HepG2 (cell line): Measurements from ENCODE around the gene KAT2A. TPM values are rescaled to one million over a fixed set of nuclear protein-coding genes. Genes with fewer than 3 reads are reported as not detected.

Source experiments
- ELF3 ChIP-seq: IDR thresholded peaks from 2 replicates; pipeline ENCODE4 v1.6.1; 2016; ENCODE audit warnings: missing genetic modification reagents, missing compliant biosample characterization
- HDAC1 ChIP-seq: sonication (generic); formaldehyde crosslinking; IDR thresholded peaks from 2 replicates; pipeline ENCODE4 v1.5.1; 2020; ENCODE audit warnings: mild to moderate bottlenecking, missing genetic modification reagents
- HMGA1 ChIP-seq: sonication (generic); formaldehyde crosslinking; conservative IDR thresholded peaks from 2 replicates; pipeline ENCODE4 v1.4.0; 2020; ENCODE audit warnings: missing genetic modification reagents
- JARID2 ChIP-seq: sonication (generic); formaldehyde crosslinking; IDR thresholded peaks from 2 replicates; pipeline ENCODE4 v1.8.1; 2023; ENCODE audit warnings: missing genetic modification reagents, inconsistent platforms; ENCODE audit not compliant: insufficient replicate concordance
- POLR2A ChIP-seq, 2 experiments: IDR thresholded peaks; 2 replicates each; pipeline ENCODE4 v1.6.1; 2011; ENCODE audit warnings: low read depth in 2 of 2, low read length in 2 of 2, mild to moderate bottlenecking in 1 of 2, moderate library complexity in 1 of 2; ENCODE audit not compliant: insufficient read depth in 1 of 2
- RARG ChIP-seq: sonication (generic); formaldehyde crosslinking; IDR thresholded peaks from 2 replicates; pipeline ENCODE4 v1.4.0; 2020; ENCODE audit warnings: low read depth, mild to moderate bottlenecking, missing genetic modification reagents
- RFX3 ChIP-seq: IDR thresholded peaks from 2 replicates; pipeline ENCODE4 v1.6.1; 2016; ENCODE audit warnings: missing biosample characterization, missing genetic modification reagents
- SMC3 ChIP-seq: IDR thresholded peaks from 2 replicates; pipeline ENCODE4 v1.6.1; 2011; ENCODE audit warnings: low read length, improper control_type of control experiment
- TAF1 ChIP-seq: sonication (generic); formaldehyde crosslinking; IDR thresholded peaks from 2 replicates; pipeline ENCODE4 v1.4.0; 2020; ENCODE audit warnings: missing genetic modification reagents
- THAP11 ChIP-seq: IDR thresholded peaks from 2 replicates; pipeline ENCODE4 v1.6.1; 2016; ENCODE audit warnings: missing biosample characterization, missing genetic modification reagents
- ZNF143 ChIP-seq: sonication (generic); formaldehyde crosslinking; IDR thresholded peaks from 2 replicates; pipeline ENCODE4 v1.4.0; 2020; ENCODE audit warnings: missing genetic modification reagents
- ZNF317 ChIP-seq: sonication (generic); formaldehyde crosslinking; IDR thresholded peaks from 2 replicates; pipeline ENCODE4 v1.5.0; 2020; ENCODE audit warnings: mild to moderate bottlenecking, missing genetic modification reagents
- ZNF562 ChIP-seq: sonication (generic); formaldehyde crosslinking; IDR thresholded peaks from 2 replicates; pipeline ENCODE4 v1.8.0; 2022; ENCODE audit warnings: missing genetic modification reagents, borderline replicate concordance
- ZNF605 ChIP-seq: sonication (generic); formaldehyde crosslinking; IDR thresholded peaks from 2 replicates; pipeline ENCODE4 v1.8.0; 2022; ENCODE audit warnings: mild to moderate bottlenecking, missing genetic modification reagents
- ZNF670 ChIP-seq: sonication (generic); formaldehyde crosslinking; IDR thresholded peaks from 2 replicates; pipeline ENCODE4 v1.8.0; 2022; ENCODE audit warnings: mild to moderate bottlenecking, missing genetic modification reagents, borderline replicate concordance
- ZNF713 ChIP-seq: sonication (generic); formaldehyde crosslinking; IDR thresholded peaks from 2 replicates; pipeline ENCODE4 v1.4.0; 2020; ENCODE audit warnings: mild to moderate bottlenecking, missing genetic modification reagents
- polyA plus RNA-seq, 8 experiments: library from polyadenylated mRNA; depleted of rRNA in 3 of 8; stranded (reverse) in 7 of 8; unstranded in 1 of 8; fragments of >200 nt; fragmentation: Illumina TruSeq in 4 of 8; extraction: Trizol in 4 of 8; gene quantifications; 2 replicates each; pipeline versions ENCODE4 v1.2.1 to v1.2.3, GENCODE V29; 2011 to 2016; ENCODE audit warnings: low read depth in 4 of 8, missing spikeins in 1 of 8, mixed read lengths in 1 of 8; ENCODE audit not compliant: insufficient read depth in 1 of 8
- total RNA-seq, 5 experiments: library from RNA; depleted of rRNA; stranded (reverse); fragments of >200 nt; fragmentation: Illumina TruSeq; extraction: Trizol; gene quantifications; 2 replicates each; pipeline ENCODE4 v1.2.3, GENCODE V29; 2016; ENCODE audit warnings: low read depth in 1 of 5
- TF ChIP-seq, protein P1 (sequence below): sonication (generic); formaldehyde crosslinking; IDR thresholded peaks from 2 replicates; pipeline ENCODE4 v1.8.1; 2023; ENCODE audit warnings: missing genetic modification reagents, inconsistent platforms, borderline replicate concordance
- TF ChIP-seq, protein P2 (sequence below): sonication (generic); formaldehyde crosslinking; IDR thresholded peaks from 2 replicates; pipeline ENCODE4 v1.4.0; 2020; ENCODE audit warnings: missing genetic modification reagents, mild to moderate bottlenecking, borderline replicate concordance
- TF ChIP-seq, protein P3 (sequence below): sonication (generic); formaldehyde crosslinking; IDR thresholded peaks from 2 replicates; pipeline ENCODE4 v1.5.0; 2020; ENCODE audit warnings: mild to moderate bottlenecking, missing genetic modification reagents
- TF ChIP-seq, protein P4 (sequence below): sonication (generic); formaldehyde crosslinking; IDR thresholded peaks from 2 replicates; pipeline ENCODE4 v1.4.0; 2020; ENCODE audit warnings: missing genetic modification reagents

KAT2A gene
- total and polyA plus RNA-seq, 2 of the 13 experiments (the other 11 are each of a cell fraction or from before 2014, with no cell fraction given), result 29.1 to 90.4 TPM

DNA sequence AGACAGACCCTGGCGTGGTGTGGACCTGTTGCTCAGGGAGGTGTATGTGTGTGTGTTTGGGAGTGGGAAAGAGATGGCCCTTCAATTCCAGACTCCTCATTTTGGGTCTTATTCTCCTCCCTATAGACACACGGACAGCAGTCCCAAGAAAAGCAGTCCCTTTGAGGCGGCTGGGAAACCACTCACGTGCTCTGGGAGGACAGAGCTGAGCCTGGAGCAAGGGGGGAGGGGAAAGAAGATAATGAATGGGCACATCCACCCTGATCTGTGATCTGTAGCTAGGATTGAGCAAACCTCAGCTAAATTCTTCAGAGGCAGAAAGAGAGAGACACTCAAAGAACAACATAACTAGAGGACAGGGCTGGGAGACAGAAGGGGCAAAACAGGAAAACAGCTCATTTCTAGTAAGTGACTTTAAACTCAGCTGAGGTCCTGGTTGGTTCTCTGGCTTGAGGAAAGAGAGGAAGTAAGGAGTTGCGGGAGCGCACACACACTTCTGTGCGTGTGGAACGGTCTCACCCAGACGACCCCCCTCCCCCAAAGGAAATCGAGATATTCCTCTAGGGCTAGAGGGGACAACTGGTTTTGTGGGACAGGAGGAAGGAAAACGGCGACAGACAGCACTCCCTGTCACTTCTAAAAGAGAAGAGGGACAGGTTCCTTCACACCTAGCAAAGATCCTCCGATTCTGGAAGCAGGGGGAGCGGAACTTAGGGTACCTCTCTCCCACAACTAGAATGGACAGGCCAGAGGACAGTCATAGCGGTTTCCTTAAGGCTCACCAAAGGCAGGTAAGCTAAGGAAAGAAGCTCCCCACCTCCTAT lies 33.0 kb upstream of the KAT2A start (continued):
- TF ChIP-seq, protein P1, sequence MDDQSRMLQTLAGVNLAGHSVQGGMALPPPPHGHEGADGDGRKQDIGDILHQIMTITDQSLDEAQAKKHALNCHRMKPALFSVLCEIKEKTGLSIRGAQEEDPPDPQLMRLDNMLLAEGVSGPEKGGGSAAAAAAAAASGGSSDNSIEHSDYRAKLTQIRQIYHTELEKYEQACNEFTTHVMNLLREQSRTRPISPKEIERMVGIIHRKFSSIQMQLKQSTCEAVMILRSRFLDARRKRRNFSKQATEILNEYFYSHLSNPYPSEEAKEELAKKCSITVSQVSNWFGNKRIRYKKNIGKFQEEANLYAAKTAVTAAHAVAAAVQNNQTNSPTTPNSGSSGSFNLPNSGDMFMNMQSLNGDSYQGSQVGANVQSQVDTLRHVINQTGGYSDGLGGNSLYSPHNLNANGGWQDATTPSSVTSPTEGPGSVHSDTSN (CRISPR knock-in tag), result no peak
- no peak for TF ChIP-seq ZNF143 (CRISPR knock-in tag)
- TF ChIP-seq JARID2 (CRISPR knock-in tag), result no peak
- TF ChIP-seq ZNF562 (CRISPR knock-in tag), result no peak
- TF ChIP-seq SMC3, result no peak
- TF ChIP-seq RFX3 (CRISPR knock-in tag), result no peak
- TF ChIP-seq, protein P2, sequence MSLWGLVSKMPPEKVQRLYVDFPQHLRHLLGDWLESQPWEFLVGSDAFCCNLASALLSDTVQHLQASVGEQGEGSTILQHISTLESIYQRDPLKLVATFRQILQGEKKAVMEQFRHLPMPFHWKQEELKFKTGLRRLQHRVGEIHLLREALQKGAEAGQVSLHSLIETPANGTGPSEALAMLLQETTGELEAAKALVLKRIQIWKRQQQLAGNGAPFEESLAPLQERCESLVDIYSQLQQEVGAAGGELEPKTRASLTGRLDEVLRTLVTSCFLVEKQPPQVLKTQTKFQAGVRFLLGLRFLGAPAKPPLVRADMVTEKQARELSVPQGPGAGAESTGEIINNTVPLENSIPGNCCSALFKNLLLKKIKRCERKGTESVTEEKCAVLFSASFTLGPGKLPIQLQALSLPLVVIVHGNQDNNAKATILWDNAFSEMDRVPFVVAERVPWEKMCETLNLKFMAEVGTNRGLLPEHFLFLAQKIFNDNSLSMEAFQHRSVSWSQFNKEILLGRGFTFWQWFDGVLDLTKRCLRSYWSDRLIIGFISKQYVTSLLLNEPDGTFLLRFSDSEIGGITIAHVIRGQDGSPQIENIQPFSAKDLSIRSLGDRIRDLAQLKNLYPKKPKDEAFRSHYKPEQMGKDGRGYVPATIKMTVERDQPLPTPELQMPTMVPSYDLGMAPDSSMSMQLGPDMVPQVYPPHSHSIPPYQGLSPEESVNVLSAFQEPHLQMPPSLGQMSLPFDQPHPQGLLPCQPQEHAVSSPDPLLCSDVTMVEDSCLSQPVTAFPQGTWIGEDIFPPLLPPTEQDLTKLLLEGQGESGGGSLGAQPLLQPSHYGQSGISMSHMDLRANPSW, result no peak
- no peak for TF ChIP-seq HMGA1
- TF ChIP-seq ZNF605 (CRISPR knock-in tag), result no peak
- TF ChIP-seq TAF1 (CRISPR knock-in tag), result no peak
- 0 out of 2 replicates have a peak, but pooled peaks have one; percentile 21 for TF ChIP-seq ZNF317 (CRISPR knock-in tag)
- no peak; a peak in 1 of 4 replicates for TF ChIP-seq POLR2A (IDR thresholded peaks at IDR 0.05; ENCODE audit: insufficient read depth in 1 of 2, low read depth in 2 of 2, low read length in 2 of 2)
- no peak for TF ChIP-seq ZNF713
- TF ChIP-seq THAP11 (CRISPR knock-in tag), result 0 out of 2 replicates have a peak, but pooled peaks have one; percentile 33
- no peak for TF ChIP-seq ZNF670
- TF ChIP-seq, protein P3, sequence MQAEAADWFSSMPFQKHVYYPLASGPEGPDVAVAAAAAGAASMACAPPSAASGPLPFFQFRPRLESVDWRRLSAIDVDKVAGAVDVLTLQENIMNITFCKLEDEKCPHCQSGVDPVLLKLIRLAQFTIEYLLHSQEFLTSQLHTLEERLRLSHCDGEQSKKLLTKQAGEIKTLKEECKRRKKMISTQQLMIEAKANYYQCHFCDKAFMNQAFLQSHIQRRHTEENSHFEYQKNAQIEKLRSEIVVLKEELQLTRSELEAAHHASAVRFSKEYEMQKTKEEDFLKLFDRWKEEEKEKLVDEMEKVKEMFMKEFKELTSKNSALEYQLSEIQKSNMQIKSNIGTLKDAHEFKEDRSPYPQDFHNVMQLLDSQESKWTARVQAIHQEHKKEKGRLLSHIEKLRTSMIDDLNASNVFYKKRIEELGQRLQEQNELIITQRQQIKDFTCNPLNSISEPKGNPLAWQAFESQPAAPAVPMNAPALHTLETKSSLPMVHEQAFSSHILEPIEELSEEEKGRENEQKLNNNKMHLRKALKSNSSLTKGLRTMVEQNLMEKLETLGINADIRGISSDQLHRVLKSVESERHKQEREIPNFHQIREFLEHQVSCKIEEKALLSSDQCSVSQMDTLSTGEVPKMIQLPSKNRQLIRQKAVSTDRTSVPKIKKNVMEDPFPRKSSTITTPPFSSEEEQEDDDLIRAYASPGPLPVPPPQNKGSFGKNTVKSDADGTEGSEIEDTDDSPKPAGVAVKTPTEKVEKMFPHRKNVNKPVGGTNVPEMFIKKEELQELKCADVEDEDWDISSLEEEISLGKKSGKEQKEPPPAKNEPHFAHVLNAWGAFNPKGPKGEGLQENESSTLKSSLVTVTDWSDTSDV, result no peak
- TF ChIP-seq RARG (CRISPR knock-in tag), result no peak
- TF ChIP-seq HDAC1 (CRISPR knock-in tag), result 0 out of 2 replicates have a peak, but pooled peaks have one; percentile 23
- TF ChIP-seq, protein P4, sequence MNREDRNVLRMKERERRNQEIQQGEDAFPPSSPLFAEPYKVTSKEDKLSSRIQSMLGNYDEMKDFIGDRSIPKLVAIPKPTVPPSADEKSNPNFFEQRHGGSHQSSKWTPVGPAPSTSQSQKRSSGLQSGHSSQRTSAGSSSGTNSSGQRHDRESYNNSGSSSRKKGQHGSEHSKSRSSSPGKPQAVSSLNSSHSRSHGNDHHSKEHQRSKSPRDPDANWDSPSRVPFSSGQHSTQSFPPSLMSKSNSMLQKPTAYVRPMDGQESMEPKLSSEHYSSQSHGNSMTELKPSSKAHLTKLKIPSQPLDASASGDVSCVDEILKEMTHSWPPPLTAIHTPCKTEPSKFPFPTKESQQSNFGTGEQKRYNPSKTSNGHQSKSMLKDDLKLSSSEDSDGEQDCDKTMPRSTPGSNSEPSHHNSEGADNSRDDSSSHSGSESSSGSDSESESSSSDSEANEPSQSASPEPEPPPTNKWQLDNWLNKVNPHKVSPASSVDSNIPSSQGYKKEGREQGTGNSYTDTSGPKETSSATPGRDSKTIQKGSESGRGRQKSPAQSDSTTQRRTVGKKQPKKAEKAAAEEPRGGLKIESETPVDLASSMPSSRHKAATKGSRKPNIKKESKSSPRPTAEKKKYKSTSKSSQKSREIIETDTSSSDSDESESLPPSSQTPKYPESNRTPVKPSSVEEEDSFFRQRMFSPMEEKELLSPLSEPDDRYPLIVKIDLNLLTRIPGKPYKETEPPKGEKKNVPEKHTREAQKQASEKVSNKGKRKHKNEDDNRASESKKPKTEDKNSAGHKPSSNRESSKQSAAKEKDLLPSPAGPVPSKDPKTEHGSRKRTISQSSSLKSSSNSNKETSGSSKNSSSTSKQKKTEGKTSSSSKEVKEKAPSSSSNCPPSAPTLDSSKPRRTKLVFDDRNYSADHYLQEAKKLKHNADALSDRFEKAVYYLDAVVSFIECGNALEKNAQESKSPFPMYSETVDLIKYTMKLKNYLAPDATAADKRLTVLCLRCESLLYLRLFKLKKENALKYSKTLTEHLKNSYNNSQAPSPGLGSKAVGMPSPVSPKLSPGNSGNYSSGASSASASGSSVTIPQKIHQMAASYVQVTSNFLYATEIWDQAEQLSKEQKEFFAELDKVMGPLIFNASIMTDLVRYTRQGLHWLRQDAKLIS (CRISPR knock-in tag), result no peak; the same call in 1 of the 2 replicates
- TF ChIP-seq ELF3 (CRISPR knock-in tag), result peak; percentile 21; the same call in 1 of the 2 replicates
